ENCODE measurements around the gene TFG.

Gene TFG

GRCh38 chr3:100744671-100745070 lies 35.4 kb downstream of the TFG start:
- FAIRE-seq (no peak), DNase-seq (ENCODE audit: insufficient read length, low spot score) (no peak)
- no peak for TF ChIP-seq CTCF (IDR thresholded peaks at IDR 0.05; ENCODE audit: insufficient read depth, missing control alignments)

GRCh38 chr3:100745617-100746016 lies 36.3 kb downstream of the TFG start:
- DNase-seq (ENCODE audit: insufficient read length, low spot score) (no peak), FAIRE-seq (no peak)
- no peak for TF ChIP-seq CTCF (IDR thresholded peaks at IDR 0.05; ENCODE audit: insufficient read depth, missing control alignments)

- DNase-seq (ENCODE audit: insufficient read length, low spot score) (no peak), FAIRE-seq (no peak)
- TF ChIP-seq CTCF (IDR thresholded peaks at IDR 0.05; ENCODE audit: insufficient read depth, missing control alignments), result no peak
Measured at GRCh38 chr3:100746092-100746491, 36.8 kb downstream of the TFG start.

GRCh38 chr3:100748220-100748619 lies 38.9 kb downstream of the TFG start:
- DNase-seq (ENCODE audit: insufficient read length, low spot score) (no peak), FAIRE-seq (no peak)
- TF ChIP-seq CTCF (IDR thresholded peaks at IDR 0.05; ENCODE audit: insufficient read depth, missing control alignments), result no peak

- FAIRE-seq (no peak), DNase-seq (ENCODE audit: insufficient read length, low spot score) (no peak)
- TF ChIP-seq CTCF (IDR thresholded peaks at IDR 0.05; ENCODE audit: insufficient read depth, missing control alignments), result no peak
Measured at GRCh38 chr3:100748967-100749366, 39.7 kb downstream of the TFG start.

GRCh38 chr3:100753846-100754245 lies 44.6 kb downstream of the TFG start:
- FAIRE-seq, result no peak
- TF ChIP-seq CTCF (IDR thresholded peaks at IDR 0.05; ENCODE audit: insufficient read depth, missing control alignments), result no peak
- no peak for DNase-seq (ENCODE audit: insufficient read length, low spot score)

- DNase-seq (ENCODE audit: insufficient read length, low spot score) (no peak), FAIRE-seq (no peak)
- TF ChIP-seq CTCF (IDR thresholded peaks at IDR 0.05; ENCODE audit: insufficient read depth, missing control alignments), result no peak
Measured at GRCh38 chr3:100754563-100755334, 45.5 kb downstream of the TFG start.

Data from D721Med (cell line).